ENCODE data around the gene LEMD2.
A peak's percentile ranks its signal among the peaks of the same experiment; 100 is the strongest.

LEMD2 gene

DNA sequence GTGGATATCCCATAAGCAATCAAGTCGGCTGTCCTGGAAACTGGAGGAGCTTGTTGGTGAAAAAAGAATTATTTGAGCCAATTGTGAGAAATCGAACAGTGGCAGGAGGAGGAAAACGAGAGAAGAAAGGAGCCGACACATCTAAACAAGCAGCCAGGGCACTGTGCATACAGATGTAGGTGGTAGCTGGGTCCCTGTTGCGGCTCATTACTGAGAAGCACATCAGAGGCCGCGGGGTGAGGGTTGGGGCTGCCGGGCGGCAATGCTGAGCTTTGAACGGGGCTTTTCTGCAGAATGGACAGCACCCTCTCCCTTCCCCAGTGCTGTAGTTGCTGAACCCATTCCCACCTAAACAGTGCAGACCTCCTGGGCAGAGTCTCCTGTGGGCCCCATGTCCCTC lies 4.1 kb upstream of the LEMD2 start:
- Mint-ChIP-seq H3K27me3 (ENCODE audit: low read depth) (peaks cover 24% of the 10 kb centered on the region), H3K4me3 (no peak overlapping the region), H3K4me1 (ENCODE audit: low read depth) (peaks cover 13% of the 10 kb centered on the region), H3K36me3 (ENCODE audit: low read depth) (peaks cover 3% of the 10 kb centered on the region), H3K9me3 (no peaks in the 10 kb centered on the region), H3K27ac (no peak overlapping the region)
- no peak for DNase-seq (ENCODE audit: low spot score)

DNA sequence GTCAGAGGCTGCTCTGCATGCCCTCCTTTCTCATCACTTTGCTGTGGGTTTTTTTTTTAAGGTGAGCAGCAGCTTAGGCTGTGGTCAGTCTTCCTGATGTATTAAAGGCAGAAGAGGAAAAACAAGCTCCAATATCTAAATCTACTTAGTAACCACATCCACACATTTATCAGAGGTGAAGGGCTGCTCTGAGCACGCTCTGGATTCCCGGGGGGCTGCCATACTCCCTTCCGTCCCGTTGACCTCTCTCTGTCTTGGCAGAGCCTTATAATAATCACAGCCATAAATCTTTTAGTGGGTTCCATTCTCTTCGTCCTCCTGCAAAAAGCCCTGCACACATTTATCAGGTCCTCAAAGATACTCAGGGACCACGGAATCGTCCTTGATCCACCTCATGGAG lies 2.7 kb upstream of the LEMD2 start:
- no peaks in the 10 kb centered on the region for H3K9me3 Mint-ChIP-seq
- DNase-seq (ENCODE audit: low spot score): no peak
- H3K27ac Mint-ChIP-seq: no peak overlapping the region
- no peak overlapping the region for H3K4me3 Mint-ChIP-seq
- peaks cover 22% of the 10 kb centered on the region for H3K27me3 Mint-ChIP-seq (ENCODE audit: low read depth)
- H3K4me1 Mint-ChIP-seq (ENCODE audit: low read depth): peaks cover 25% of the 10 kb centered on the region
- peaks cover 8% of the 10 kb centered on the region for H3K36me3 Mint-ChIP-seq (ENCODE audit: low read depth)

DNA sequence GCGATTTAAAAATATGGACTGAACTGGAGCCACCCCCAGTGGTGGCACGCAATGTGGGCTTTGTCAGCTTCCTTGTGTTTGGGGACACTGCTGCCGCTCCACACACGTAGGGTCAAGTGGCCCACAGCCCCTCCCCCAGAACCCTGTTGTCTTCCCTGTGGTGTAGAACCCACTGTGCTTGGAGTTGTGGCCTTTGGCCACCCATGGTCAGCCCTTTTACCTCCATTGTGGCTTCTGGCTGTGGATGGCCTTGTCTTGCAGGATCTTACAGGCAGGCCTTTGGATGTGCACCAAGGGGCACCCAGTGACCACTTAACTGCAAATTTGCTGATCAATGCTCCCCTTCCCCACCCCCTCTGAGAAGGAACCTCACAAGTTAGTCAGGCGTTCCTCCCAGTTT lies 2.0 kb upstream of the LEMD2 start:
- no peaks in the 10 kb centered on the region for H3K9me3 Mint-ChIP-seq
- no peak overlapping the region for H3K4me3 Mint-ChIP-seq
- DNase-seq (ENCODE audit: low spot score): no peak
- peaks cover 14% of the 10 kb centered on the region for H3K36me3 Mint-ChIP-seq (ENCODE audit: low read depth)
- peaks cover 31% of the 10 kb centered on the region for H3K4me1 Mint-ChIP-seq (ENCODE audit: low read depth)
- H3K27ac Mint-ChIP-seq: no peak overlapping the region
- H3K27me3 Mint-ChIP-seq (ENCODE audit: low read depth): peaks cover 22% of the 10 kb centered on the region

DNA sequence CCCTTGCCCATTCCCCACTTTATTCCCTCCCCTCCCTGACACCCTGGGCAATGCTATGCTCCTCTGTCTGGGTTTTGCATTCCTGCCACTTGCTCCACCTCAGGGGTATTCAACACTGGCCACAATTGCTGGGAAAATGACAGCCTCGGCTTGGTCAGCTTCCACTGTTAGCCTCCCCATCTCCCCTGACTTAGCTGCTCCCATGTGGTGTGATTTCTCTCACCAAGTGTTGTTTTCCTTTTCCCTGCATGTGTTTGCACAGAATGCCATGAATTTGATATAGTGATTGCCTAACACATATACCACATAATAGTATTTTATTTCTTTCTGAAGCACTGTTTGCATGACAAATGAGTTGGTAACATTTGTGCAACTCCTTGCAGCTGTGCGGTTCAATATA lies 1.4 kb upstream of the LEMD2 start:
- Mint-ChIP-seq H3K27ac (peak overlapping the region; percentile 16), H3K27me3 (ENCODE audit: low read depth) (peaks cover 22% of the 10 kb centered on the region), H3K4me1 (ENCODE audit: low read depth) (peaks cover 36% of the 10 kb centered on the region), H3K4me3 (peak overlapping the region; percentile 10), H3K9me3 (no peaks in the 10 kb centered on the region), H3K36me3 (ENCODE audit: low read depth) (peaks cover 16% of the 10 kb centered on the region)
- DNase-seq (ENCODE audit: low spot score): no peak

DNA sequence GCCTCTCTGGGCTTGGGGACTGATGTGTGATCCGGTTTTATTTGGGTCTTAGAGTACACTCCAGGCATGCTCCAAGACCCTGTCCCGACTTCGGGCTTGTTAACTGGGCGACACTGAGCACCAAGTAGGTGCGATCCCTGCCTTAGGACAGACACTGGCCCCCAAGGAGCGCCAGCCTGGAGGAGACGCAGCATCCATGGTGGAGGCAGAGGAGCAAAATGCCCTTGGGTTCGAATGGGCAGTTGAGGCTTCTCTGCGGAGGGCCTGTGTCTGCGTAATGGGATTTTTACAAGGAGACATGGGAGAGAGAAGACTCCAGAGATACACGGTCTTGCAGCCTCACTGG lies 593 bp upstream of the LEMD2 start:
- Mint-ChIP-seq H3K4me1 (ENCODE audit: low read depth) (peaks cover 43% of the 10 kb centered on the region), H3K9me3 (no peaks in the 10 kb centered on the region)
- DNase-seq (ENCODE audit: low spot score): no peak

DNA sequence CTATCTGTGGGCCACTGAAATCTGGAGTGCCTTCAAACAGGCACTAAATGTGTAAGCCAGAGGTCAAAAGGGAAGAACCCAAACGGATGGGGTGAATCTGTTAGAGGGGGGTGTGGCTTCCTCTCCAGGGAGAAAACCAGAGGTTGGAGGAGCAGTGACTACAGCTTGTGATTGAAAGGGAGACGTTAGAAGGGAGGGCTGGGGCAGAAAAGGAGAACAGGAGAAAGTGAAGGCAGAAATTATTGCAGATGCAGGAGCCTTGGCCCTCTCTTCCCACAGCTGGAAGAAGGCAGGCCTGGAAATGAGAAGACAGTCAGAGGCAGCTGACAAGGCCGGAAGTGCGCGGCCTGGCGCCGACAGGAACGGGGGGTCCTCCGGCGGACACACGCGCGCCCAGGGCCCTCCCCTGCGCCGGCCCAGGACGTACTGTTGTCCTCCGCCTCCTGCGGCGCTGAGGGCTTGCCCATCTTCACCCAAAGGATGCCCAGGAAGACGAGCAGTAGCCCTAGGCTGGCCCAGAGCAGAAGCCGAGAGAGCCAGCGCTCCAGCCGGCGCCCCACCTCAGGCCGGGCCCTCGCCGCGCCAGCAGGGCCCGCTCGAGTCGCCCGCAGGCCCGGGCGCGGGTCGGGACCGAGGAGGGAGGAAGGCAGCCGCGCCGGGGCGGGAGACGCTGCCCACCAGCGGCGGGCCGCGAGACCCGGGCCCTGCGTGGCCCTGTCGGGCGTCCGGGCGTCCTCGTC lies 806 bp downstream of the LEMD2 start:
- Mint-ChIP-seq H3K4me1 (ENCODE audit: low read depth) (peaks cover 43% of the 10 kb centered on the region), H3K9me3 (no peaks in the 10 kb centered on the region), H3K27ac (peak overlapping the region; percentile 99), H3K4me3 (peak overlapping the region; percentile 96), H3K36me3 (ENCODE audit: low read depth) (peaks cover 38% of the 10 kb centered on the region), H3K27me3 (ENCODE audit: low read depth) (peaks cover 11% of the 10 kb centered on the region)
- DNase-seq (ENCODE audit: low spot score): peak; percentile 69

More for the DNA sequence above, 593 bp upstream of the LEMD2 start:
- Mint-ChIP-seq H3K27me3 (ENCODE audit: low read depth) (peaks cover 17% of the 10 kb centered on the region), H3K27ac (peak overlapping the region; percentile 81), H3K4me3 (peak overlapping the region; percentile 80), H3K36me3 (ENCODE audit: low read depth) (peaks cover 25% of the 10 kb centered on the region)

DNA sequence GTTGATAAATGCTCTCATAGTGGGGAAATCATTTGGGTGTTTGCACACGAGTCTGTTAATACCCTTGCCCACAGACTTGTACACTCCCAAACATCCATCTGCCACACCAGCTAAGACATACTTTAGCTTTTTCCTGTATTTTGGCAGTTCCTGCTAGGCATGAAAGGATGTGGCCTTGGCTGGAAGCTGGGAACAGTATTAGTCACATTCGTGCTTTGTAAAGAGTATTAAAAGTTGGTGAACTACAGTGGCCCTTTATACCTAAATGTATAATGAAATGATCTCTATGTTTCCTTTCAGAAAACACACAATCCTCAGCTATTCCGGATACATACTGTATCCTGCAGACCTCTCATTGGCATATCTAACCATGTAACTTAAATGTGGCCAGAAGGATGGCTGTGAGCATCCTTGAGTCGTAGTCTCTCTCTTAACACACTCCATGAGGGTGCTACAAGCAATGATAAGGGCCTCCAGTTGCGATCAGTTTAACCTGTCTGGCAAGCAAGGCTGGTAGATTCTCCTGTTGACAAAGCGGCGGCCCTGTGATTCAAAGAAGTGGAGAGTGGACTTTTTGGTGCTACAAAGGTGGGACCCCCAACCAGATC lies 1.5 kb downstream of the LEMD2 start:
- Mint-ChIP-seq H3K9me3 (no peaks in the 10 kb centered on the region), H3K4me3 (peak overlapping the region; percentile 96), H3K27ac (peak overlapping the region; percentile 99), H3K36me3 (ENCODE audit: low read depth) (peaks cover 41% of the 10 kb centered on the region), H3K27me3 (ENCODE audit: low read depth) (peaks cover 8% of the 10 kb centered on the region), H3K4me1 (ENCODE audit: low read depth) (peaks cover 44% of the 10 kb centered on the region)
- DNase-seq (ENCODE audit: low spot score): no peak

DNA sequence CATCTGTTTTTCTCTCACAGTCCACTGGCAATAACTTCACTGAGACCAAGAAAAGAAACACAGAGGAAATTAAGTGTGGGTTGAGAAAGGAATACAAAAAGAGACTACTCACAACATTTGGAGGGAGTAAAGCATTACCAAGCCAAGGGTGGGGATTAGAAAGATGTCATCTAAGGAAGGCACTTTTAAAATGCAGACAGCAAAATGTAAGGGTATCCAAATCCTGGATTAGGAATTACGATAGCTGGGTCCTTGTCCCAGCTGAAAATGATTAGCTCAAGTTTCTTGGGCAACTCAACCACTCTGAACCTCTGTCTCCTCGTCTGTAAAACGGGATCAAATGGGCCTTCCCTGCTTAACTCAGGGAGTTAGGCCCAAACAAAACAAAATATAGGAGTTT lies 2.2 kb downstream of the LEMD2 start:
- DNase-seq (ENCODE audit: low spot score): no peak
- Mint-ChIP-seq H3K36me3 (ENCODE audit: low read depth) (peaks cover 46% of the 10 kb centered on the region), H3K27ac (no peak overlapping the region), H3K4me3 (peak overlapping the region; percentile 96), H3K4me1 (ENCODE audit: low read depth) (peaks cover 47% of the 10 kb centered on the region), H3K27me3 (ENCODE audit: low read depth) (peaks cover 5% of the 10 kb centered on the region), H3K9me3 (no peaks in the 10 kb centered on the region)

DNA sequence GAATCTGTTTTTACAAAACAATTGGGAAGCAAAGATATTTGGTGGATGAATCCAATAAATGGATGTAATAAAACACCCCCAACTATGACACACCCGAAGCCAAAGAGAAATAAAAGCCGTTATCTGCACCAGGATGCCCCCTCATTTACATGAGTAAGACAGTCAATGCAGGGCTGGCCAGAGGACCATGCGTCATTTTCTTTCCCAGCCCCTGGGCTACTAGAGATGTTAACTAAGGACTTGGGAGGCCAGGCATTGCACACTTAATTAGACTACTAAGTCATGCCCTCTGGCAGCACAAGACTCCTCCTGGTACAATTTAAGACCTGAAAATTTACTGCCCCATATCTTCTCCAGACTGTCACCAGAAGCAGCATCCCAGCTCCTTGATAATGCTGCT lies 3.2 kb downstream of the LEMD2 start:
- Mint-ChIP-seq H3K27me3 (ENCODE audit: low read depth) (no peaks in the 10 kb centered on the region), H3K9me3 (no peaks in the 10 kb centered on the region), H3K27ac (no peak overlapping the region), H3K4me3 (peak overlapping the region; percentile 96), H3K36me3 (ENCODE audit: low read depth) (peaks cover 52% of the 10 kb centered on the region), H3K4me1 (ENCODE audit: low read depth) (peaks cover 47% of the 10 kb centered on the region)
- DNase-seq (ENCODE audit: low spot score): no peak

DNA sequence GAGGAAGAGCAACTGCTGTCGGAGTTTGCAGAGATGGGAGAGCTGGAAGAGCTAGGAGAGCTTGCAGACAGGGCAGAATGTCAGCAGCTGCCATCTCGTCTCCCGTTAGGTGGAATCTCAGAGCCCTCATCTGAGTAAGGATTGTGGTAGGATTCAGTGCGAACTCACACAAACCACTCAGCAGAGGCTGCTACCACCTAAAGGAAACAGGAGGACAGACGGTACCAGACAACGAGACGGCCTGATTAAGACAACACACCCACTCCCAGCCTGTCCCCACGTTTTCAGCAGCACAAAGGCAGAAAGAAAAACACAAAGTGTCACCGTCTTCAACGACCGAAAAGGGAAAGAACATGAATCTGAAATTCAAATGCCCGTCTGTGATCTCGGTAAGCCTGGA lies 4.1 kb downstream of the LEMD2 start:
- Mint-ChIP-seq H3K4me1 (ENCODE audit: low read depth) (peaks cover 42% of the 10 kb centered on the region), H3K4me3 (no peak overlapping the region), H3K9me3 (no peaks in the 10 kb centered on the region), H3K27ac (no peak overlapping the region), H3K36me3 (ENCODE audit: low read depth) (peaks cover 60% of the 10 kb centered on the region), H3K27me3 (ENCODE audit: low read depth) (no peaks in the 10 kb centered on the region)
- DNase-seq (ENCODE audit: low spot score): no peak

DNA sequence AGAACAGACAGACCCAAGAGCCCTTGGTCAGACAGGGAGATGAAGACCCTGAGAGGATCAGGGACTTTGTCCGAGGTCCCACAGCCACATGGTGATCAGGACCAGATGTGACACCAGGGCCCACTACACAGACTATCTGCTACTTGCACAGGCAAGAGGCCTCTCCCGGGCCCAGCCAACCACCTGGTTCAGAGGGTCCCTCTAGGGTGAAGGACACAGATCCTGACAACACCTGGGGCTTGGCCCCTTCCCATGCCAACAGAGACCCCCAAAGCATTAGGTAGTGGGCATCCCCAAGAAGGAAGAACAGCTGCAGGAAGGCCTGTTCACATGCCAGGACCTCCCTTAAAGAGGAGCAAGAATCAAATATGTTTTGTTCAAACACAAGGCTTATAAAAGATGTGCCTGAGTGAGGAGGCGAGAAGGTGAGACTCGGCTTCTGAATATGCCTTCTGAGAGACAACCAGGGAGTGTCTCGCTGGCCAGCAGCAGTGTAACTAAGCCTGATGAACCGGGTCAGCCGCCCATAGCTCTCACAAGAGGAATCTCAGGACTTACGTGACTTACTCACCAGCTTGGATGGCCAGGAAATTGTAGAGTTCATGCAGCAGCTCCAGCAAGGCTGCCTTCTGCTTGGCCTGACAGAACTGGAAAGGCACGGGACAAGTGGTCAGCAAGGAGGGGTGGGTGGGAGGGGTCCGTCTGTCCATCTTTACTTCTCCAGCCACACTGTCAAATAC lies 5.0 kb downstream of the LEMD2 start:
- Mint-ChIP-seq H3K4me1 (ENCODE audit: low read depth) (peaks cover 36% of the 10 kb centered on the region), H3K27ac (no peak overlapping the region), H3K4me3 (no peak overlapping the region), H3K9me3 (no peaks in the 10 kb centered on the region), H3K27me3 (ENCODE audit: low read depth) (no peaks in the 10 kb centered on the region), H3K36me3 (ENCODE audit: low read depth) (peaks cover 66% of the 10 kb centered on the region)
- DNase-seq (ENCODE audit: low spot score): no peak

DNA sequence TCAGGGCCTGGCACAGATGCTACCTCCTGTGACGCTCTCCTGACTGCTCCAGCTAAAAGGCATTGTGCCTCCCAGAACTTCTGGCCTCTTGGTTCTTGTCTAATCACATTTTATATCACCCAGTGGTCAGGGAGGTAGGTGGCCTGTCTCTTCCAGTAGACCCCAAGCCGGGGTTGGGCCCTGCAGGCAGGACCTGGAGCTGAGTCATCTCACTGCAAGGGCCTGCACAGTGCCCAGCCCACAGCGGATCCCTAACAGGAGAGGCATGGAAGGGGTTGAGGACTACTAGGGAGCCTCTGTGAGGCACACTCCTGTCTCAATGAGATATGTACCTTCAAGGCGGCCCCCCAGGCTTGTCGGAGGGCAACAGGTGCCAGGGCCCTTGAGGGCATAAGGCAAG lies 6.4 kb downstream of the LEMD2 start:
- Mint-ChIP-seq H3K4me3 (no peak overlapping the region), H3K27ac (no peak overlapping the region), H3K9me3 (no peaks in the 10 kb centered on the region), H3K27me3 (ENCODE audit: low read depth) (no peaks in the 10 kb centered on the region), H3K36me3 (ENCODE audit: low read depth) (peaks cover 71% of the 10 kb centered on the region), H3K4me1 (ENCODE audit: low read depth) (peaks cover 31% of the 10 kb centered on the region)
- DNase-seq (ENCODE audit: low spot score): no peak

DNA sequence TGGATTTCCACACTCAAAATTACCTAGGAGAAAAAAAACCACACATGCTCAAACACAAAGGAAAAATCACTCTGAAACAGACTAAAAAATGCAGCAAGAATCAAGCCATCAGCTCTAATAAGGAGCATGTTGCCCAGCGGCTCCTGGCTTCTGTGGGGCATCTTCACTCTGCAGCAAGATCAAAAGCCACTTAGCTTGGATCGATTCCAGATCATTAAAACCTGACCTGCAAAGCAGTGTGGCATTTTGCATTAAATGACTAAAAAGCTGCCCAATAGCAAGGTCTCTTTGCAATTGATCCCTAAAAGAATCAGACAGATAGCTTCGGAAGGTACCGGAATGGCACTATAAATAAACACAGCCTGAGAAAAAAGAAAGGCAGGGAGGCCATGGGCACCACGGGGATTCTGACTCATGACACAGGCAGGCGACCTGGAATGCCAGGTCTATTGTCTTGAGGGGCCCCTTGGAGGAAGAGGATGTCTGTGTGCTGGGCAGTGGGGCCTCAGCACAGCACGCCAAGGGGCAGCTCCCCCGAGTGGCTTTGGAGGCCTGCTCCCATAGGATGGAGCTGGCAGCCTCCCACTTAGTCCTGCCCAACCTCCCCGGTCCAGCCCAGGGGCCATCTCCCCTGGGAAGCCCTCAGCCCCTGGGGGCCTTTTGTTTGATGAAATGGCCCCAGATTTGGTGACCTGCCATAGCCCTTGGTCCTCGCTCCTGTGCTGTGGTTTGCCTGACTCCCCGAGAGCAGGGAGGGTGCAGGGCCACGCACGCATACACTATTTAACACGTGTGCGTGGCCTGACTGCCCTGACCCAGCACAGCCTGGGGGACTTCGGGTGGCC lies 7.6 kb downstream of the LEMD2 start:
- no peaks in the 10 kb centered on the region for H3K9me3 Mint-ChIP-seq
- H3K36me3 Mint-ChIP-seq (ENCODE audit: low read depth): peaks cover 75% of the 10 kb centered on the region
- no peak overlapping the region for H3K4me3 Mint-ChIP-seq
- H3K27me3 Mint-ChIP-seq (ENCODE audit: low read depth): no peaks in the 10 kb centered on the region
- DNase-seq (ENCODE audit: low spot score): no peak
- H3K27ac Mint-ChIP-seq: no peak overlapping the region
- H3K4me1 Mint-ChIP-seq (ENCODE audit: low read depth): peaks cover 20% of the 10 kb centered on the region

DNA sequence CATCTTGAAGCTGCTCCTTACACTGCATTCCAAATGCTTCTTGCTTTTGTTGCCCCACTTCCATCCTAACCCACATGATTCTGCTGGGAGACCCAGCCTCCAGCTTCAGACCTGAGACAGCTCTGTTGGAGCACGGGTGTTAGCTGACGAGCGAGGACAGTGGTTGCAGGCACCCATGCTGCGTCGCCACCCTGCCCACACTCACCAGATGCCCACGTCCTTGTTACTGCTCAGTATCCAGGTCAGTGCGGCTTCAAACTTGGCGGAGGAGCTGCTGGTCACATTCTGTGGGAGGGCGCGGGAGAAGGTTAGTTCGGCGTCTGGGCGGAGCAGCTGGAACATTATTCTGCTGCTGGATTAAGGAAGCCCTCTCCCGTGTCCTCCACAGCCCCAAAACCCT lies 9.0 kb downstream of the LEMD2 start:
- DNase-seq (ENCODE audit: low spot score): no peak
- Mint-ChIP-seq H3K4me3 (no peak overlapping the region), H3K4me1 (ENCODE audit: low read depth) (peaks cover 5% of the 10 kb centered on the region), H3K27me3 (ENCODE audit: low read depth) (no peaks in the 10 kb centered on the region), H3K36me3 (ENCODE audit: low read depth) (peaks cover 77% of the 10 kb centered on the region), H3K9me3 (no peaks in the 10 kb centered on the region), H3K27ac (no peak overlapping the region)
